PC-9 (cell line): ENCODE measurements around the gene TRPV6.

ENCODE experiments used
- EZH2 ChIP-seq: fragments of 200-600 bp; sonication (generic); IDR thresholded peaks from 2 replicates; pipeline ENCODE4 v1.8.0; 2017; ENCODE audit warnings: antibody characterized with exemption, low read depth
- TF ChIP-seq, protein P1 (sequence below): fragments of 200-600 bp; sonication (generic); conservative IDR thresholded peaks from 2 replicates; pipeline ENCODE4 v1.6.1; 2017; ENCODE audit warnings: mixed run types, antibody characterized with exemption, mild to moderate bottlenecking, moderate library complexity

- TF ChIP-seq, protein P1, sequence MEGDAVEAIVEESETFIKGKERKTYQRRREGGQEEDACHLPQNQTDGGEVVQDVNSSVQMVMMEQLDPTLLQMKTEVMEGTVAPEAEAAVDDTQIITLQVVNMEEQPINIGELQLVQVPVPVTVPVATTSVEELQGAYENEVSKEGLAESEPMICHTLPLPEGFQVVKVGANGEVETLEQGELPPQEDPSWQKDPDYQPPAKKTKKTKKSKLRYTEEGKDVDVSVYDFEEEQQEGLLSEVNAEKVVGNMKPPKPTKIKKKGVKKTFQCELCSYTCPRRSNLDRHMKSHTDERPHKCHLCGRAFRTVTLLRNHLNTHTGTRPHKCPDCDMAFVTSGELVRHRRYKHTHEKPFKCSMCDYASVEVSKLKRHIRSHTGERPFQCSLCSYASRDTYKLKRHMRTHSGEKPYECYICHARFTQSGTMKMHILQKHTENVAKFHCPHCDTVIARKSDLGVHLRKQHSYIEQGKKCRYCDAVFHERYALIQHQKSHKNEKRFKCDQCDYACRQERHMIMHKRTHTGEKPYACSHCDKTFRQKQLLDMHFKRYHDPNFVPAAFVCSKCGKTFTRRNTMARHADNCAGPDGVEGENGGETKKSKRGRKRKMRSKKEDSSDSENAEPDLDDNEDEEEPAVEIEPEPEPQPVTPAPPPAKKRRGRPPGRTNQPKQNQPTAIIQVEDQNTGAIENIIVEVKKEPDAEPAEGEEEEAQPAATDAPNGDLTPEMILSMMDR = no peak
- no peak for TF ChIP-seq EZH2
Measured at GRCh38 chr7:142901426-142902259, 16.1 kb upstream of the TRPV6 start.
